ENCODE measurements around the gene LSS. TPM values are rescaled to one million over a fixed set of nuclear protein-coding genes. Genes with fewer than 3 reads are reported as not detected.

Gene LSS
- total and polyA plus RNA-seq, 4 donors: 27.6 to 194 (median 89.3) TPM

DNA sequence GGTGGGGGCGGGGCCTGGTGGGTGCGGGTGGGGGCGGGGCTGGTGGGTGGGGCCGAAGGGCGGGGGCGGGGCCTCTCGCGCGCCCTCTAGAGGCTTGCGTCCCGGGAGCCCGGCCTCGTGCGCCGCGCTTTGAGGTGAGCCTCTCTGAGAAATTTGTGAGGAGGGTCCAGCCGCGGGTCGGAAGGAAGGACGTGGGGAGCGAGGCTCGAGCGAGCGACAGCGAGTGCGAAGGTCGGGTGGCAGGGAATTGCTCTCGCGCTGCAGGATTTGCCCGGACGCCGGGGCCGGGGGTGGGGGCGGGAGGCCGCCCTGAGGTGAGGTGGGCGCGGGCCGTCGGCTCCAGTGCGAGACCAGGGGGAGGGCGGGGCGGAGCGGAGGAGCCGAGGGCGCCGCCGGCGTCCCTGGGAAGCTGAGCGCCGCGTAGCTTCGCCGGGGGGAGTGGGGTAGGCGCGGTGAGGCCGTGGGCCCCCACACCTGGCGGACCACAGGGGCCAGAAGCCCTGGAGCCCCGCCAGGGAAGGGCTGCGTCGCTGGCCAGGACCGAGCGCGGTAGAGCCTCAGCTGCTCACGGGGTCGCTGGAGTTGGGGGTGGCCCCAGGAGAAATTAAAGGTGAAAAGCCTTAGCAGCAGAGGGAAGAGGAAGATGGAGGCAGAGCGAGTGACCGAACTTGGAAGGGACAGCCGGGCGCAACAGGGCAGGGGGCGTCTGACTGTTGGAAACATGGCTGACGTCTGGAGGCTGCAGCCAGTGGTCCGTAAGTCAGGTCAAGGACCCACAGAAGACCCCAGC, 754 bp upstream of the LSS start:
- no peak for DNase-seq (ENCODE audit: low spot score)
- Histone ChIP-seq H3K36me3 (ENCODE audit: control insufficient read depth in 4 of 4, insufficient read depth in 3 of 4, low read depth in 1 of 4, low read length in 3 of 4) (peaks cover 0 to 14% (median 5%) of the 10 kb centered on the region in 4 donors), H3K4me1 (ENCODE audit: control insufficient read depth in 4 of 4, insufficient read depth in 4 of 4, low read length in 3 of 4) (peaks cover 7 to 46% (median 31%) of the 10 kb centered on the region in 4 donors), H3K4me3 (ENCODE audit: low read depth in 1 of 3, low read length in 3 of 3) (peak overlapping the region; percentile 33 to 57 (median 50)), H3K9ac (ENCODE audit: low read depth in 1 of 2, low read length in 2 of 2) (no peak overlapping the region), H3K9me3 (ENCODE audit: control insufficient read depth in 4 of 4, low read length in 3 of 4) (no peaks in the 10 kb centered on the region), H3K27me3 (ENCODE audit: control insufficient read depth in 4 of 4, insufficient read depth in 4 of 4, low read length in 3 of 4) (no peaks in the 10 kb centered on the region), H3K27ac (ENCODE audit: low read depth in 1 of 2, low read length in 2 of 2) (no peak overlapping the region)
- 6% methylated on average over 72 of the region's 72 CpGs for WGBS
- no peak for TF ChIP-seq HNF4A (conservative IDR thresholded peaks at IDR 0.05)
- TF ChIP-seq, protein P1, sequence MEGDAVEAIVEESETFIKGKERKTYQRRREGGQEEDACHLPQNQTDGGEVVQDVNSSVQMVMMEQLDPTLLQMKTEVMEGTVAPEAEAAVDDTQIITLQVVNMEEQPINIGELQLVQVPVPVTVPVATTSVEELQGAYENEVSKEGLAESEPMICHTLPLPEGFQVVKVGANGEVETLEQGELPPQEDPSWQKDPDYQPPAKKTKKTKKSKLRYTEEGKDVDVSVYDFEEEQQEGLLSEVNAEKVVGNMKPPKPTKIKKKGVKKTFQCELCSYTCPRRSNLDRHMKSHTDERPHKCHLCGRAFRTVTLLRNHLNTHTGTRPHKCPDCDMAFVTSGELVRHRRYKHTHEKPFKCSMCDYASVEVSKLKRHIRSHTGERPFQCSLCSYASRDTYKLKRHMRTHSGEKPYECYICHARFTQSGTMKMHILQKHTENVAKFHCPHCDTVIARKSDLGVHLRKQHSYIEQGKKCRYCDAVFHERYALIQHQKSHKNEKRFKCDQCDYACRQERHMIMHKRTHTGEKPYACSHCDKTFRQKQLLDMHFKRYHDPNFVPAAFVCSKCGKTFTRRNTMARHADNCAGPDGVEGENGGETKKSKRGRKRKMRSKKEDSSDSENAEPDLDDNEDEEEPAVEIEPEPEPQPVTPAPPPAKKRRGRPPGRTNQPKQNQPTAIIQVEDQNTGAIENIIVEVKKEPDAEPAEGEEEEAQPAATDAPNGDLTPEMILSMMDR (IDR thresholded peaks at IDR 0.05; ENCODE audit: low read depth, low read length, missing input control): peak; percentile 51

GRCh38 chr21:46227811-46228344, 696 bp downstream of the LSS start:
- 2% methylated on average over 20 of the region's 20 CpGs for WGBS
- peaks cover 0 to 2% (median under 1%) of the 10 kb centered on the region in 4 donors for H3K36me3 ChIP-seq (ENCODE audit: control insufficient read depth in 4 of 4, insufficient read depth in 3 of 4, low read depth in 1 of 4, low read length in 3 of 4)
- no peak for DNase-seq (ENCODE audit: low spot score)
- peak overlapping the region; percentile 6 to 66 for H3K9ac ChIP-seq (ENCODE audit: low read depth in 1 of 2, low read length in 2 of 2)
- no peaks in the 10 kb centered on the region for H3K27me3 ChIP-seq (ENCODE audit: control insufficient read depth in 4 of 4, insufficient read depth in 4 of 4, low read length in 3 of 4)
- peak overlapping the region; percentile 82 to 84 for H3K27ac ChIP-seq (ENCODE audit: low read depth in 1 of 2, low read length in 2 of 2)
- peak overlapping the region; percentile 72 to 98 (median 83) for H3K4me3 ChIP-seq (ENCODE audit: low read depth in 1 of 3, low read length in 3 of 3)
- TF ChIP-seq JUND (IDR thresholded peaks at IDR 0.05): no peak
- no peak for TF ChIP-seq EGR1 (IDR thresholded peaks at IDR 0.05; ENCODE audit: low read depth in 2 of 2)
- TF ChIP-seq YY1 (IDR thresholded peaks at IDR 0.05): no peak
- no peak for TF ChIP-seq HNF4A (conservative IDR thresholded peaks at IDR 0.05)
- no peak for TF ChIP-seq FOXA2 (IDR thresholded peaks at IDR 0.05)
- no peak for TF ChIP-seq RXRA (IDR thresholded peaks at IDR 0.05)
- TF ChIP-seq, protein P1 (IDR thresholded peaks at IDR 0.05; ENCODE audit: low read depth, low read length, missing input control): no peak
- no peak for TF ChIP-seq FOXA1 (IDR thresholded peaks at IDR 0.05)
- TF ChIP-seq SP1 (IDR thresholded peaks at IDR 0.05): no peak
- TF ChIP-seq NR2F2 (IDR thresholded peaks at IDR 0.05): no peak
- no peak for TF ChIP-seq GABPA (IDR thresholded peaks at IDR 0.05 in 1 of 2, conservative IDR thresholded peaks at IDR 0.05 in 1 of 2)
- TF ChIP-seq, protein P2, sequence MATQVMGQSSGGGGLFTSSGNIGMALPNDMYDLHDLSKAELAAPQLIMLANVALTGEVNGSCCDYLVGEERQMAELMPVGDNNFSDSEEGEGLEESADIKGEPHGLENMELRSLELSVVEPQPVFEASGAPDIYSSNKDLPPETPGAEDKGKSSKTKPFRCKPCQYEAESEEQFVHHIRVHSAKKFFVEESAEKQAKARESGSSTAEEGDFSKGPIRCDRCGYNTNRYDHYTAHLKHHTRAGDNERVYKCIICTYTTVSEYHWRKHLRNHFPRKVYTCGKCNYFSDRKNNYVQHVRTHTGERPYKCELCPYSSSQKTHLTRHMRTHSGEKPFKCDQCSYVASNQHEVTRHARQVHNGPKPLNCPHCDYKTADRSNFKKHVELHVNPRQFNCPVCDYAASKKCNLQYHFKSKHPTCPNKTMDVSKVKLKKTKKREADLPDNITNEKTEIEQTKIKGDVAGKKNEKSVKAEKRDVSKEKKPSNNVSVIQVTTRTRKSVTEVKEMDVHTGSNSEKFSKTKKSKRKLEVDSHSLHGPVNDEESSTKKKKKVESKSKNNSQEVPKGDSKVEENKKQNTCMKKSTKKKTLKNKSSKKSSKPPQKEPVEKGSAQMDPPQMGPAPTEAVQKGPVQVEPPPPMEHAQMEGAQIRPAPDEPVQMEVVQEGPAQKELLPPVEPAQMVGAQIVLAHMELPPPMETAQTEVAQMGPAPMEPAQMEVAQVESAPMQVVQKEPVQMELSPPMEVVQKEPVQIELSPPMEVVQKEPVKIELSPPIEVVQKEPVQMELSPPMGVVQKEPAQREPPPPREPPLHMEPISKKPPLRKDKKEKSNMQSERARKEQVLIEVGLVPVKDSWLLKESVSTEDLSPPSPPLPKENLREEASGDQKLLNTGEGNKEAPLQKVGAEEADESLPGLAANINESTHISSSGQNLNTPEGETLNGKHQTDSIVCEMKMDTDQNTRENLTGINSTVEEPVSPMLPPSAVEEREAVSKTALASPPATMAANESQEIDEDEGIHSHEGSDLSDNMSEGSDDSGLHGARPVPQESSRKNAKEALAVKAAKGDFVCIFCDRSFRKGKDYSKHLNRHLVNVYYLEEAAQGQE (IDR thresholded peaks at IDR 0.05): no peak
- TF ChIP-seq ZBTB33 (IDR thresholded peaks at IDR 0.05): no peak
- TF ChIP-seq TAF1 (conservative IDR thresholded peaks at IDR 0.05): no peak
- no peak for TF ChIP-seq MAX (IDR thresholded peaks at IDR 0.05)
- TF ChIP-seq HNF4G (IDR thresholded peaks at IDR 0.05): no peak
- H3K4me1 ChIP-seq (ENCODE audit: control insufficient read depth in 4 of 4, insufficient read depth in 4 of 4, low read length in 3 of 4): peaks cover 7 to 48% (median 32%) of the 10 kb centered on the region in 4 donors
- H3K9me3 ChIP-seq (ENCODE audit: control insufficient read depth in 4 of 4, low read length in 3 of 4): no peaks in the 10 kb centered on the region
